IPS DF 6.9 (cell line): Measurements from ENCODE around the gene ANO3.
A peak's percentile ranks its signal among the peaks of the same experiment; 100 is the strongest.
"Not testable (repeated sequence)": the region's sequence is repeated elsewhere in the genome, so short reads cannot be mapped to it uniquely, and the experiment has no call there.

Source experiments
- DNase-seq: peaks from one replicate; pipeline ENCODE4 v3.0.0-alpha.2; 2013; ENCODE audit warnings: low read depth, low spot score
- H3K27ac ChIP-seq: one replicate; pipeline ENCODE4 v1.5.1; 2013; ENCODE audit warnings: low read length, control low read depth
- H3K27me3 ChIP-seq: 2 replicates; pipeline ENCODE4 v1.6.1; 2013; ENCODE audit warnings: mild to moderate bottlenecking, low read length; ENCODE audit not compliant: control insufficient read depth, insufficient read depth
- H3K36me3 ChIP-seq: 2 replicates; pipeline ENCODE4 v1.6.1; 2013; ENCODE audit warnings: low read length; ENCODE audit not compliant: control insufficient read depth, insufficient read depth
- H3K4me1 ChIP-seq: 2 replicates; pipeline ENCODE4 v1.6.1; 2013; ENCODE audit warnings: low read length; ENCODE audit not compliant: control insufficient read depth, insufficient read depth
- H3K4me3 ChIP-seq: 2 replicates; pipeline ENCODE4 v1.5.1; 2013; ENCODE audit warnings: mild to moderate bottlenecking, low read length
- H3K9me3 ChIP-seq: 2 replicates; pipeline ENCODE4 v1.6.1; 2013; ENCODE audit warnings: low read length, inconsistent platforms; ENCODE audit not compliant: control insufficient read depth, insufficient read depth
- WGBS: extraction: QIAGEN DNeasy Blood & Tissue Kit; methylation state at CpG from one replicate; pipeline ENCODE4 v1.1.7; 2013; ENCODE audit warnings: mixed read lengths, missing lambda C conversion rate; ENCODE audit not compliant: insufficient read length, insufficient coverage; 5-methylcytosine and 5-hydroxymethylcytosine counted together

Gene ANO3

GRCh38 chr11:26620282-26621045 lies 288.5 kb downstream of the ANO3 start:
- no peaks in the 10 kb centered on the region for H3K27me3 ChIP-seq
- no peak for DNase-seq
- H3K9me3 ChIP-seq: no peaks in the 10 kb centered on the region
- no peak overlapping the region for H3K4me3 ChIP-seq
- no CpG with 5 or more reads among the region's 1 CpG for WGBS
- no peak overlapping the region for H3K27ac ChIP-seq
- H3K4me1 ChIP-seq: no peaks in the 10 kb centered on the region
- no peaks in the 10 kb centered on the region for H3K36me3 ChIP-seq

GRCh38 chr11:26621132-26621531 lies 289.2 kb downstream of the ANO3 start:
- H3K4me3 ChIP-seq: no peak overlapping the region
- H3K36me3 ChIP-seq: no peaks in the 10 kb centered on the region
- H3K27me3 ChIP-seq: no peaks in the 10 kb centered on the region
- H3K27ac ChIP-seq: no peak overlapping the region
- no peak for DNase-seq
- H3K4me1 ChIP-seq: no peaks in the 10 kb centered on the region
- H3K9me3 ChIP-seq: no peaks in the 10 kb centered on the region

GRCh38 chr11:26622181-26622580 lies 290.3 kb downstream of the ANO3 start:
- Histone ChIP-seq H3K27ac (no peak overlapping the region), H3K4me3 (no peak overlapping the region), H3K27me3 (no peaks in the 10 kb centered on the region), H3K4me1 (no peaks in the 10 kb centered on the region), H3K36me3 (no peaks in the 10 kb centered on the region), H3K9me3 (no peaks in the 10 kb centered on the region)
- no peak for DNase-seq
- no CpG with 5 or more reads among the region's 2 CpGs for WGBS

GRCh38 chr11:26623076-26623659 lies 291.2 kb downstream of the ANO3 start:
- no peaks in the 10 kb centered on the region for H3K27me3 ChIP-seq

GRCh38 chr11:26626346-26626745 lies 294.4 kb downstream of the ANO3 start:
- Histone ChIP-seq H3K4me1 (no peaks in the 10 kb centered on the region), H3K27me3 (no peaks in the 10 kb centered on the region), H3K36me3 (no peaks in the 10 kb centered on the region), H3K27ac (no peak overlapping the region), H3K4me3 (no peak overlapping the region), H3K9me3 (no peaks in the 10 kb centered on the region)
- DNase-seq: no peak
- no CpG with 5 or more reads among the region's 1 CpG for WGBS

More at GRCh38 chr11:26623076-26623659, 291.2 kb downstream of the ANO3 start:
- no CpG with 5 or more reads among the region's 2 CpGs for WGBS
- Histone ChIP-seq H3K36me3 (no peaks in the 10 kb centered on the region), H3K4me1 (no peaks in the 10 kb centered on the region), H3K9me3 (no peaks in the 10 kb centered on the region), H3K27ac (no peak overlapping the region), H3K4me3 (no peak overlapping the region)
- DNase-seq: no peak

- DNase-seq: no peak
- no peaks in the 10 kb centered on the region for H3K9me3 ChIP-seq
- no peaks in the 10 kb centered on the region for H3K27me3 ChIP-seq
- H3K4me1 ChIP-seq: no peaks in the 10 kb centered on the region
- H3K36me3 ChIP-seq: no peaks in the 10 kb centered on the region
- no peak overlapping the region for H3K4me3 ChIP-seq
- WGBS: no CpG with 5 or more reads among the region's 2 CpGs
- H3K27ac ChIP-seq: no peak overlapping the region
These were observed 300.8 kb downstream of the ANO3 start for GRCh38 chr11:26632691-26633159.

- H3K27ac ChIP-seq, H3K36me3 ChIP-seq, H3K9me3 ChIP-seq, DNase-seq, H3K4me3 ChIP-seq, H3K4me1 ChIP-seq, H3K27me3 ChIP-seq: not testable (repeated sequence)
- no CpG with 5 or more reads among the region's 10 CpGs for WGBS
These were observed 311.4 kb downstream of the ANO3 start for GRCh38 chr11:26643314-26643713.

GRCh38 chr11:26649884-26650283 lies 318.0 kb downstream of the ANO3 start:
- peak; percentile 63 for DNase-seq
- Histone ChIP-seq H3K4me1 (no peaks in the 10 kb centered on the region; the same call in 1 of the 2 replicates), H3K27me3 (no peaks in the 10 kb centered on the region), H3K27ac (no peak overlapping the region), H3K36me3 (no peaks in the 10 kb centered on the region), H3K9me3 (no peaks in the 10 kb centered on the region), H3K4me3 (no peak overlapping the region)
- 100% methylated on average over 1 of the region's 8 CpGs for WGBS

GRCh38 chr11:26651916-26652315 lies 320.0 kb downstream of the ANO3 start:
- H3K36me3 ChIP-seq: no peaks in the 10 kb centered on the region
- H3K27ac ChIP-seq: no peak overlapping the region
- no peaks in the 10 kb centered on the region; the same call in 1 of the 2 replicates for H3K4me1 ChIP-seq
- no peaks in the 10 kb centered on the region for H3K27me3 ChIP-seq
- no peak overlapping the region for H3K4me3 ChIP-seq
- DNase-seq: no peak
- WGBS: no CpG with 5 or more reads among the region's 6 CpGs
- no peaks in the 10 kb centered on the region for H3K9me3 ChIP-seq

GRCh38 chr11:26655287-26655686 lies 323.4 kb downstream of the ANO3 start:
- no CpG with 5 or more reads among the region's 2 CpGs for WGBS
- no peak for DNase-seq
- Histone ChIP-seq H3K4me3 (no peak overlapping the region), H3K9me3 (no peaks in the 10 kb centered on the region), H3K36me3 (no peaks in the 10 kb centered on the region), H3K4me1 (no peaks in the 10 kb centered on the region), H3K27ac (no peak overlapping the region), H3K27me3 (no peaks in the 10 kb centered on the region)

- Histone ChIP-seq H3K4me1 (no peaks in the 10 kb centered on the region), H3K27me3 (no peaks in the 10 kb centered on the region), H3K36me3 (no peaks in the 10 kb centered on the region), H3K4me3 (no peak overlapping the region), H3K27ac (no peak overlapping the region), H3K9me3 (no peaks in the 10 kb centered on the region)
- WGBS: no CpG with 5 or more reads among the region's 1 CpG
- DNase-seq: no peak
These were observed 331.0 kb downstream of the ANO3 start for GRCh38 chr11:26662916-26663315.
